MM.1S (cell line): ENCODE data around the gene MOB3B.

Experiments used
- EZH2 ChIP-seq: fragments of 300-600 bp; sonication (generic); optimal IDR thresholded peaks from 2 replicates; pipeline ENCODE3; 2017; ENCODE audit warnings: low read depth, mild to moderate bottlenecking, antibody characterized with exemption, low read length, mixed read lengths
- EZH2phosphoT487 ChIP-seq: fragments of 300-600 bp; sonication (generic); IDR thresholded peaks from 2 replicates; pipeline ENCODE4 v1.6.1; 2018; ENCODE audit warnings: antibody characterized with exemption, low read length
- TF ChIP-seq, protein P1 (sequence below): fragments of 300-600 bp; sonication (generic); IDR thresholded peaks from 2 replicates; pipeline ENCODE4 v1.5.1; 2016; ENCODE audit warnings: antibody characterized with exemption, low read length, mixed read lengths

GRCh38 chr9:27563738-27564430 is 34.3 kb upstream of the MOB3B start:
- TF ChIP-seq, protein P1, sequence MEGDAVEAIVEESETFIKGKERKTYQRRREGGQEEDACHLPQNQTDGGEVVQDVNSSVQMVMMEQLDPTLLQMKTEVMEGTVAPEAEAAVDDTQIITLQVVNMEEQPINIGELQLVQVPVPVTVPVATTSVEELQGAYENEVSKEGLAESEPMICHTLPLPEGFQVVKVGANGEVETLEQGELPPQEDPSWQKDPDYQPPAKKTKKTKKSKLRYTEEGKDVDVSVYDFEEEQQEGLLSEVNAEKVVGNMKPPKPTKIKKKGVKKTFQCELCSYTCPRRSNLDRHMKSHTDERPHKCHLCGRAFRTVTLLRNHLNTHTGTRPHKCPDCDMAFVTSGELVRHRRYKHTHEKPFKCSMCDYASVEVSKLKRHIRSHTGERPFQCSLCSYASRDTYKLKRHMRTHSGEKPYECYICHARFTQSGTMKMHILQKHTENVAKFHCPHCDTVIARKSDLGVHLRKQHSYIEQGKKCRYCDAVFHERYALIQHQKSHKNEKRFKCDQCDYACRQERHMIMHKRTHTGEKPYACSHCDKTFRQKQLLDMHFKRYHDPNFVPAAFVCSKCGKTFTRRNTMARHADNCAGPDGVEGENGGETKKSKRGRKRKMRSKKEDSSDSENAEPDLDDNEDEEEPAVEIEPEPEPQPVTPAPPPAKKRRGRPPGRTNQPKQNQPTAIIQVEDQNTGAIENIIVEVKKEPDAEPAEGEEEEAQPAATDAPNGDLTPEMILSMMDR = no peak
- TF ChIP-seq EZH2 (no peak), EZH2phosphoT487 (no peak)
